GM21381 (cell line): Measurements from ENCODE around the gene FAM222A.

Source experiments
- ATAC-seq: cut with Tn5 transposase; IDR thresholded peaks from one replicate; pipeline ENCODE4 v1.9.1; 2021; ENCODE audit warnings: mild to moderate bottlenecking, moderate library complexity; ENCODE audit not compliant: unreplicated experiment

The FAM222A gene

GRCh38 chr12:109724321-109724892 is 10.8 kb downstream of the FAM222A start:
- no peak for ATAC-seq

- no peak for ATAC-seq
Observed at GRCh38 chr12:109725321-109726105, 11.9 kb downstream of the FAM222A start.

- no peak for ATAC-seq
Observed at GRCh38 chr12:109726106-109726497, 12.5 kb downstream of the FAM222A start.

GRCh38 chr12:109726511-109727038 is 12.9 kb downstream of the FAM222A start:
- no peak for ATAC-seq

- no peak for ATAC-seq
Observed at GRCh38 chr12:109727039-109727723, 13.6 kb downstream of the FAM222A start.

- ATAC-seq = no peak
Observed at GRCh38 chr12:109727746-109728726, 14.4 kb downstream of the FAM222A start.

GRCh38 chr12:109728921-109729320 is 15.3 kb downstream of the FAM222A start:
- no peak for ATAC-seq

- ATAC-seq = no peak
Observed at GRCh38 chr12:109729371-109729781, 15.8 kb downstream of the FAM222A start.

- ATAC-seq = no peak
Observed at GRCh38 chr12:109729801-109730200, 16.2 kb downstream of the FAM222A start.

GRCh38 chr12:109730306-109731145 is 16.9 kb downstream of the FAM222A start:
- ATAC-seq = no peak

GRCh38 chr12:109731231-109731731 is 17.7 kb downstream of the FAM222A start:
- no peak for ATAC-seq

GRCh38 chr12:109731806-109732205 is 18.2 kb downstream of the FAM222A start:
- no peak for ATAC-seq

GRCh38 chr12:109732321-109733305 is 19.0 kb downstream of the FAM222A start:
- no peak for ATAC-seq

- no peak for ATAC-seq
Observed at GRCh38 chr12:109734219-109735000, 20.8 kb downstream of the FAM222A start.

- no peak for ATAC-seq
Observed at GRCh38 chr12:109735051-109735521, 21.5 kb downstream of the FAM222A start.

GRCh38 chr12:109735825-109736551 is 22.4 kb downstream of the FAM222A start:
- ATAC-seq = no peak
